Right kidney (tissue), 1 donor: ENCODE results near the gene SLC10A3.
A peak's percentile ranks its signal among the peaks of the same experiment; 100 is the strongest.

Experiments
- DNase-seq: peaks from one replicate; pipeline ENCODE4 v3.0.0-alpha.2; 2016

Gene SLC10A3

DNA sequence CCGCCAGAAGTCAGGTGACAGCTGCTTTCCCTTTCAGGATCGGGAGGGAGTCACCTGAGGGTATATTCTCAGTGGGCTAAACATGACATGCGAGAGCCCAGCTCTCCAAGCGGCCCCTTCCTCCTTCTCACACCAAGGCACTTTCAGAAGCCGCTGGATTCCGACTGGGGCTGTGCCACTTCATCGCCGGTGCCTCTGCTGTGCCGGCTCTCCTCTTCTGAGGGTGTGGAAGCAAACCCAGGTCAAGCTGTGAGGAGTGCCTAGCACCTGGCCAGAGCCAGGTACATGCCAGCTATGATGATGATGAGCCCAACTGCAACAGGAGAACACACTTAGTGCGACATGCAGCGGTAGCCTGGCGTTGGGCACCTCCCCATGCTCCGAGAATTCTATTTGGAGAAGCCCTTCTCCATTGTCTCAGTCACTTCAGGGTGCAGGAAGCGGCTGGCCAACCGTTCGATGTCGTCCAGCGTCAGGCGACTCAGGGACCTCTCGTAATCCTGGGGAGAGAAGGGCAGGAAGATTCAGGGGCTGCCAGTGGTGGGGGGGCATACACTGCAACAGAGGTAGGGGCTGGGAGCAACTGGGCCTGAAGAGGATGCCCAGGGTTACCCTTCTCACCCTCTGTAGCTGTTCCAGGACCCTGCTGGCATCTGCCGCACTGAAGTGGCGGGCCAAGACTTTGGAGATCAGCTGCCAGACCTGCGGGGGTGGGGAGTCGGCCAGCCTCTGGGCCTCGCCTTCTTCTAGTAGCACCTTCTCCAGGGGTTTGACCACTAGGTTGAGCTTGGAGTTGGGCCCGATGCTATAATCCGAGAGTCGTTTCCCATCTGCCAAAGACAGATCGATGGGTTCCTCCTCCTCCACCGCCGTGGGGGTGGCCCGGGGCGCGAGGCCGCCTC, 5.0 kb downstream of the SLC10A3 start:
- DNase-seq, result no peak

DNA sequence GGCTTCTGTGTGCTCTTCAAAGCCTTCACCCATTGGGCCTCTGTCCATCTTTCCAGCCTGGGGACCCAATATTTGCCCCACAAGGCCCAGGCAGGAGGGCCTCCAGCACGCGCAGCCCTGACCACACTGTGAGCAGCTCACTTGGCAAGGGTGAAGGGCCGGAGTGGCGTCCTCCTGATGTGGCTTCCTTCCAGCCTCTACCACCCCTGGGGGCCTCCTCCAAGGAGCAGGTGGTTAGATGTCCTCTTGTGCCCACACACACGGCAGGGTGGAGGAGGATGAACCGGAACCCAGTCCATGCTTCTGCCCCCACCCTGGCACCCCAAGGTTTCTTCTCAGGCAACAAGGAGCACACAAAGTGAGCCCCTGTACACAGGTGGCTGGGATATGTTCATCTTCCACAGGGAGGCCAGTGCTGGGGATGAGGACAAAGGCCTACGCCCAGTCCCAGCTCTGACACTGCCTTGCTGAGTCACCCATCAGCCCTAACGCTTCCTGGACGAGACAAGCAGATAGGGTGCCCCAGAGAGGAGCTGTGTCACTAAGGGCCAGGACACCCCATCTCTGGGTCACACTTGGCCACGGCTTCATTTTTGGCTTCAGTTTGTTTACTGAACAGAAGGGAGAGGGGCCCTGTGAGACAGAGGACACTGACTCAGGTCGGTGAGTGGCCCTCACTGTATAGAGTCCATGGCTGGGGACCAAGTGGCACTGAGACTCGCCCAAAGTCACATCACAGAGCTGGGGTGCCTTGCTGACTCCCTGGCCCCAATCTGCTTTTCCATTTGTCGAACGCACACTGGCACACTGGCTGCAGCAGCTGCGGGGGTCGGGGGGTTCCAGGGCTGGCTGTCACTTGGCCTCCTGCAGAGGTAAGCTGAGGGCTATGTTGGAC, 5.9 kb downstream of the SLC10A3 start:
- DNase-seq, result no peak

- DNase-seq, result no peak
Observed at GRCh38 chrX:154483325-154483724, 7.1 kb downstream of the SLC10A3 start.

- DNase-seq, result no peak
Observed at GRCh38 chrX:154482786-154483185, 7.6 kb downstream of the SLC10A3 start.

- DNase-seq, result no peak
Observed at GRCh38 chrX:154481911-154482601, 8.4 kb downstream of the SLC10A3 start.

DNA sequence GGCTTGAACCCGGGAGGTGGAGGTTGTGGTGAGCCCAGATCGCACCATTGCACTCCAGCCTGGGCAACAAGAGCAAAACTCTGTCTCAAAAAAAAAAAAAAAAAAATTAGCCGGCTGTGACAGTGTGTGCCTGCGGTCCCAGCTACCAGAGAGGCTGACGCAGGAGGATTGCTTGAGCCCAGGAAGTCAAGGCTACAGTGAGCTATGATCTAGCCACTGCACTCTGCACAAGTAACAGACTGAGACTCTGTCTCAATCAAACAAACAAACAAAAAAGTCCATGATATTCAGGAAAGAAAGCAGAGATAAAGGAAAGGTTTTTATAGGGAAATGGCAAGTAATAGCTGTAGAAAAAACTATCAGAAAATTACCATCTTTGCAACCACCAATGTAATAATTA, 9.2 kb downstream of the SLC10A3 start:
- DNase-seq, result no peak

GRCh38 chrX:154478728-154479622, 11.5 kb downstream of the SLC10A3 start, which contains the start of gene LAGE3:
Gene LAGE3 (minus strand): TSS chrX:154479281. CDS start chrX:154478915, 366 bp downstream.
- DNase-seq, result peak; percentile 80

DNA sequence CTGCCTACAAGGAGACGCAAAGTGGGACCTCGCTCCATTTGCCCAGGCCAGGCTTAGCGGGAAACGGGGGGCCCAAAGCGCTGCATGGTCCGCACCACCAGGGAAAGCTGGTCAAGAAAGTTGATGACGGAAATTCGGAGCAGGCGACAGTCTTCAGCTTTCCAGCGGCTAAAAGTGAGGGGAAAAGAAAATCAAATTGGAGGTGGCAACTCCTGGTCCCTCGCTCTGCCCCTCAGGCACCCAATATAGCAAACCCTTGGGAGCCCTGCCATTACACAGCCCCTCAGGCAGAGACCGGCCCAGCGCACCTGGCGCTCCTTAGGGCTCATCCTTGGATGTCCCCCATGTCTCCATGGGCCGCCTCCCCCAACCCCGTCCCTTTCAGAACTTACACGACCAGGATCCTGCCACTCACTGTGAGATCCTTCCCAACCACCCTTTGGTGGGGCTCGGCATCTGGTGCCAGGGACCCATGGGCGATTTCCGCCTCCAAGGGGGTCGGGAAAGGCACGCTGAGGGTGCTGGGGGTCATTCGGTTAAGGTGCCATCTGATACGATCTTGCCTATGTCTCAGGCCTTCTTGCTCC, 12.4 kb downstream of the SLC10A3 start:
- no peak for DNase-seq

DNA sequence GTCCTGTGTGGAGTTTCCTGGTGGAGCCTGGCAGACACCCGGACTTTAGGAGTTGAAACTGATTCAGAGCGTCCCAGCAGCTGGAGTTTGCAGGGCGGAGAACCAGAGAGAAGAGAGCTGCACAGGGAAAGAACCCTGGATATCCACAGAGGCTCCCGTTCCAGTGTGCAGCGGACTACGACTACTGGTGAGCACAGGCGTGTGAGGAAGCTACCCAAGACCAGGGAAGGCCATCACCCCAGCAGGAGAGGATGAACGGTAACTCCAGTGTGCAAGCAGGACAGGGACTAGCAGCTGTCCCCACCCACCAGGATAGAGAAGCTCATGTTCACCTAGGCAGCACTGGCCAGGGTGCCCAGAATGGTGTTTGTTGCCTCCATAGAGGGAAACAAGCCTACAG, 13.6 kb downstream of the SLC10A3 start:
- DNase-seq, result no peak

- no peak for DNase-seq
Observed at GRCh38 chrX:154473683-154474082, 16.7 kb downstream of the SLC10A3 start.

DNA sequence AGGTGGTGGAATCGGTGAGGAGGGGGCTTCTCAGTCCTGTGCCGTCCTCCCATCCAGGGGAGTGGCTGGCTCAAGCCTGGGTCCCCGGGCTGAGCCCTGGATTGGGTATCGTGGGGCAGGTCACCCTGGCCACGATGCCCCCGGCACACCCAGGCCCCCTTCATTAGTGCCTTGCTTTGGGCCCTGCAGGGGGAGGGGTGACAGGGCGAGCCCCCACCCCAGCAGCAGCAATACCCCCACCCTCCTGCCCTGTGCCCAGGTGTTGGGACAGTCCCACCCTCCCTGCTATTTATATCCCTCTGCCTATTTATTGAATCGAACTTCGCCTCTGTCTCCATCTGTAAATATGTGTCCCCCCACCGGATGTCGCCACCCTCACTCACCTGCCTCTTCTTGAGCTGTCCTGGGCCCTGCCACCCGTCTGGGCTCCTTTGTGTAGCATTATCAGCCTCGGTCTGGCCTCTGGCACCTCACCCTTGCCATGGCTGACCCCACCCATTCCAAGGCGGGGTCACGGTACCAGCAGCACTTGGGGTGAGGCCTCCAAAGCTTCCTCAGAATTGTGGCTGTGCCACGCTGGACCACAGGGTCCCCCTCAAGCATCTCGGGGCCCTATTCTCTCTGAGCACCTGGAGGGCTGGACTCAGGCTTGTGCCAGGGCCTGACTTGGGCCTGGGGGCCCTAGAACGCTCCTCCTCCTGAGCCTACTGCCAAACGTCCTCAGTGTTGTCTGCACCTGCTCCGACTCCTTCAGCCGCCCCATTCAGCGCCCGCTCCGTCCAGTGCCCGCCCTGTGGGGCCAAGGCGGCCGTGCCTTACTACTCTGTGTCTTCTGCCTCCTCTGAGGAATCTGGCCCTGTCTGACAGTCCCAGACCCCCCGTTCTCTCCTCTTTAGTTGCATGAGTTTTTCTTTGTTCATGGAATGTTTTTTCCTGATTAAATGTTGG, 17.5 kb downstream of the SLC10A3 start:
- DNase-seq, result no peak

DNA sequence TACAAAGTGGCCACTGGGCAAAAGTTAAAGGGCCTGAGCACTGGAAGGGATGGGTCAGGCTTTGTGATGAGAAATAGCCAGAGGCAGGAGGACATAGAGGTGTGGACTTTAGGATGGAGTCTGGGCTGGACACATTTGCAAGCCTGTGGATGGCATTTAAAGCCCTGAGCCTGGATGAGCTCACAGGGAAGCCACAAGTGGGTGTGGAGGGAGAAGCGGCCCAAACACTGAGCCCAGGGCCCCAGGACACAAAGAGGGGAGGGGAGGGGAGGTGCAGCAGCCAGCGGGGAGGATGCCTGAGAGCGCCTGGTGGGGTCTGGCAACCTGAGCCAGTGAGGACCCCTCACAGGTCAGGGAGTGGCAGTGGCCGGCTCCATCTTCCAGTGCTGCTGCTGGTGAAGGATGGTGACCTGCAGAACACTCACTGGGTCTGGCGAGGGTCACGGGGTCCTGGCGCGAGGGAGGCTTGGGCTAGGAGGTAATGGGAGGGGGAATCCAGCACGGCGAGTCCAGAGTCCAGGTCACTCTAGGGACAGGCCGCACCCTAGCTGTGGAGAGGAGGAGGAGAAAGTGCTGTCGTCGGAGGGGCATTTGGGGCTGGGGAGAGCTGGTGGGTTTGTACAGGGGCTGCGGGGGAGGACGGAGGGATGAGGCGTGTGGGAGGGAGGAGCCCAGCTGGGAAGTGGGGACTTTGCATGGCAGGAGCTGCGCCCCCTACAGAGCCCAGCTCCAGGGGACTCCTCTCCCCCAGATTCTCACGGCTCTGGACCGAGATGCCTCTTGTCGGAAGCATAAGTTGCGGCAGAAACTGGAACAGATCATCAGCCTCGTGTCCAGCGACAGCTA, 18.4 kb downstream of the SLC10A3 start:
- no peak for DNase-seq

GRCh38 chrX:154470914-154471568, 19.4 kb downstream of the SLC10A3 start:
- DNase-seq, result no peak

DNA sequence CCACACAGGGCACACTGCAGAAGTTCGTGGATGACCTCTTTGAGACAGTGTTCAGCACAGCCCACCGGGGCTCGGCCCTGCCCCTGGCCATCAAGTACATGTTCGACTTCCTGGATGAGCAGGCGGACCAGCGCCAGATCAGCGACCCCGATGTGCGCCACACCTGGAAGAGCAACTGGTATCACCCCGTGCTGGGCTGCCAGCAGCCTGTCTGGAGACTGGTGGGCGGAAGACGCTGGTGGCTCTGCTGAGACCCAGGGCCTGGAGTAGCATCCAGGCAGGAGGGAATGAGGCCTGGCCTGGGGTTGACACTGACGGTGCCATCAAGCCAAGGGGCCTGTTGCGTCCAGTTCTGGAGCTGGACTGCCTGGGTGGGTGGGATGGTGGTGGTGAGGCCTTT, 20.0 kb downstream of the SLC10A3 start:
- DNase-seq, result no peak

DNA sequence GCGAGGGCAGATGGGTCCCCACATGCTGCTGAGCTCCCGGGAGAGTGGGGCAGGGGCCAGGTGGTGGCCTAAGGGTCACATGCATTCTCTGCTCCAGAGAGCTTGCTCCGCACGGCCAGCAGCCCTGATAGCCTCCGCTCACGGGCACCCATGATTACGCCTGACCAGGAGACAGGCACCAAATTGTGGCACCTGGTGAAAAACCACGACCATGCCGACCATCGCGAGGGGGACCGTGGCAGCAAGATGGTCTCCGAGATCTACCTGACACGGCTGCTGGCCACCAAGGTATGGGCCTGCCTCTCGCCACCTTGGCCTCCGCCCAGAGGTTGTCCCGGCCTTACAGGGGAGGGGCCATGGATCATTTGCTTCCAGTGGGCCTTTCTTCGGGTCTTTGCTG, 20.5 kb downstream of the SLC10A3 start:
- no peak for DNase-seq

DNA sequence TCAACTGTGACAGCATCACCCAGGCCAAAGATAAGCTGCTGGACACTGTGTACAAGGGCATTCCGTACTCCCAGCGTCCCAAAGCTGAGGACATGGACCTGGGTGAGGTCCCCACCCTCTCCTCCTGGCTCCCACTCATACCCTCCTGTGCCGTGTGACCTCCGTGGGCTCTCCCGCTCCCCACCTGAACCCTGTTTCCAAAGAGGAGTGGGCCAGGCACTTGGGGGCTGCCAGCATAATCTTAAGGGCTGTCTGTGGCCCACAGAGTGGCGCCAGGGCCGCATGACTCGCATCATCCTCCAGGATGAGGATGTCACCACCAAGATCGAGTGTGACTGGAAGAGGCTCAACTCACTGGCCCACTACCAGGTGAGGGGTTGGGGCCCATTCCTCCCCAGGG, 21.3 kb downstream of the SLC10A3 start:
- no peak for DNase-seq

- DNase-seq, result no peak
Observed at GRCh38 chrX:154468217-154468616, 22.2 kb downstream of the SLC10A3 start.

DNA sequence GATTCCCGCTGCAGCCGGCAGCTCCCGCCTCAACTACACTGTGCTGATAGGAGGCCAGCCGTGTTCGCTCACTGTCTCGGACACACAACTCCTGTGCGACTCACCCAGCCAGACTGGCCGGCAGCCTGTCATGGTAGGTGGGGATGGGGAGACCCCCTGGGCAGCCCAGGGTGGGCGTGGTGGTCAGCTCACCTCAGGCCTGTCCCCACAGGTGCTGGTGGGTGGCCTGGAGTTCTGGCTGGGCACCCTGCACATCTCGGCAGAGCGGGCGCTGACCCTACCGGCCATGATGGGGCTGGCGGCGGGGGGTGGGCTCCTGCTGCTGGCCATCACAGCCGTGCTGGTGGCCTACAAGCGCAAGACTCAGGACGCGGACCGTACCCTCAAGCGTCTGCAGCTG, 22.9 kb downstream of the SLC10A3 start:
- DNase-seq, result no peak
